GM03348 (cell line): ENCODE measurements around the gene CACNB4.
A peak's percentile ranks its signal among the peaks of the same experiment; 100 is the strongest.

ENCODE experiments used
- DNase-seq: peaks from one replicate; pipeline ENCODE4 v3.0.0; 2012; ENCODE audit warnings: low spot score

Gene CACNB4

GRCh38 chr2:151975460-151976414 lies 123.1 kb downstream of the CACNB4 start:
- no peak for DNase-seq

GRCh38 chr2:151974988-151975387 lies 123.9 kb downstream of the CACNB4 start:
- DNase-seq, result no peak

DNA sequence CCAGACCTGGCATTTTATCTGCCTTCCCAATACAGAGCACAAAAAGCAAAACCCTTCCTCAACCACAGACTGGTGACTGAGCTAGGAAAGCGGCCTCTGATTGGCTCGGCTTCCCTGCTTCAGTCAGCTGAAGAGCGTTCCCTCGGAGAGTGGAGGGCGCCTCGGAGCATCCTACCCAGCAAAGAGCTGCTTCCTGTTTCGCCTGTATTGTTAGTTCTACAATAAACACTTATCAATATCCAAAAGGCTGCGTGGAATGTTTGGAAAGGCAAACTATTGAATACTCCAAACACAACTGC lies 125.0 kb downstream of the CACNB4 start:
- peak; percentile 24 for DNase-seq

GRCh38 chr2:151973013-151973900 lies 125.6 kb downstream of the CACNB4 start:
- DNase-seq, result no peak

GRCh38 chr2:151972241-151973012 lies 126.4 kb downstream of the CACNB4 start:
- DNase-seq, result no peak

GRCh38 chr2:151971301-151972051 lies 127.4 kb downstream of the CACNB4 start:
- no peak for DNase-seq

DNA sequence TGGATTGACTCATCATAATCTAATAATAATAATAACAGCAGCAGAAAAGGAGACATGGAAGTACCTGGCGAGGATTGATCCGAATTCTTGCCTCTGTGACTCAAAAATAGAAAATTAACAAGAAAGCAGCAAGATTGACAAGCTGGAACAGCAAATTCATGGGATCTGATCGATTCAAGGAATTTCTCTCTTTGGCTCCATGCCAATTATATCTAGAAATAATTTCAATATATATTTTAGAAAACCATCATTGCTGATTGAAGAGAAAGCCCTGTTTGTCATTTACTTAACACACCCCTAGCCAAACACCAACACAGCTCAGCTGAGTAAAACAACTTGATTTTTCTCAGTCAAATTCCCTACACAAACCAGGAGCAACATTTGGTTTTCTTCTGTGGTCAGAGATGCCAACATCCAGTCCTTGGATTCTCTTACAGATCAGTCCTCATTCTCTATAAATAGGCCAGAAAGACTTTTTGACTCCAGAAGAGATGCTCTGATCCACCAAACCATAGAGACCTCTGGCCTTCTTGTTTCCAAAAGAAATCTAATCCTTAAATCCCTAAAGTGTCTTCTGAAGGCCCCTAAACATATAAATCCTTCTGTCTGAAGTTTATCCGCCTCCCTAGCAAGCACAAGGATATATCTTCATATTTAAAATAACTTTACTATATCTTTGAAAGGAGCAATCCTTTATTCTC lies 129.9 kb downstream of the CACNB4 start:
- no peak for DNase-seq

- DNase-seq, result no peak
Measured at GRCh38 chr2:151967829-151968722, 130.8 kb downstream of the CACNB4 start.

DNA sequence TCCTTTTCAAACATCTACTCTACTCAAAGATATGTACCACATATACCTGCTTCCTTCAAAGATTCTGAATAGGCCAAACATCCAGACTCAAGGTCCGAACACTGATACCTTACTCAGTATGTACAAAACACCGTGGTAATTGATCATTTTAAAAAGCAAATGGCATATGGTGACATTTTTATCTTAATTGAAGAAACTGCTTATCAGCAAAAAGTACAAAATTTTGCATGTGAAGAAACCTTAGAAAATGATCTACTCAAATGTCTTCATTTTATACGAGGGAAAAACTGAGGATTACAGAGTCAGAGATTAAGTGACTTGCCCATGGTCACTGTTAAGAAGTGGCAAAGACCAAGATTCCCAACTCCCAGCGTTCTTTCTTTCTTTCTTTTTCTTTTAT lies 133.0 kb downstream of the CACNB4 start:
- DNase-seq, result no peak

GRCh38 chr2:151961558-151961957 lies 137.3 kb downstream of the CACNB4 start:
- DNase-seq, result no peak

DNA sequence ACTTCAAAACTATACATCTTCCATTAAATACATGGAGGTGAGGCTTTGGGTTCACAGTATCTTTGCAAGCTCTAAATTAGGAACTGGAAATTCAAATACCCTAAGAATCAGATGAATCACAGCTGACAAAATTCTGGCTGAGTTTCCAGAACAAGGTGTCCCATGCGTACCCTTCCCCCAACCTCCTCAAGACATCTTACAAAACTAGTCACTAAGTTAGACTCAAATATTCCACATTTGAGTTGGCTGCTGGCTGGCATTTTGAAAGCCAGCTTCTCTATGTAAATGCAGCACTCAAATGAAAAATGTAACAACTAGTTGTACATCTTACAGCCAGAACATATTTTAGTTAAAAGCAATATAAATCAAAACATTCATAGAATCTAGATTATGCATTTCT lies 139.6 kb downstream of the CACNB4 start:
- DNase-seq, result no peak

DNA sequence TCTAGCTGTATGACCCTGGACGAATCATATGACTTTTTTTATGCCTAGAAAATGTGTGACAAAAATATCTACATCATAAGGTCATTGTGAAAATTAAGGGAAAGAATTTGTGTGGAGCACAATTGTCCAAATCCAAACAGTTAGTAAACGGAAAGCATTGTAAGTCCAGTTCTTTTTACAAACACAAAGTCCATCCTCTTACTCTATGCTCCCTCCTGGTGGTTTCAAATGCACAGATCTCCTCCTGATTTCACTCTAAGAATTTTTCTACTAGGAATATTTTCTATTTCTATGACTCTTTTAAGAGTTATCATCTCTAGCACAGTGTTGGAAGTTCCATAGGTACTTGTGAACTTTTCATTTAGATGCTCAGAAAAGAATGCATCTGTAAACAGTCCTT lies 145.4 kb downstream of the CACNB4 start:
- DNase-seq, result no peak

DNA sequence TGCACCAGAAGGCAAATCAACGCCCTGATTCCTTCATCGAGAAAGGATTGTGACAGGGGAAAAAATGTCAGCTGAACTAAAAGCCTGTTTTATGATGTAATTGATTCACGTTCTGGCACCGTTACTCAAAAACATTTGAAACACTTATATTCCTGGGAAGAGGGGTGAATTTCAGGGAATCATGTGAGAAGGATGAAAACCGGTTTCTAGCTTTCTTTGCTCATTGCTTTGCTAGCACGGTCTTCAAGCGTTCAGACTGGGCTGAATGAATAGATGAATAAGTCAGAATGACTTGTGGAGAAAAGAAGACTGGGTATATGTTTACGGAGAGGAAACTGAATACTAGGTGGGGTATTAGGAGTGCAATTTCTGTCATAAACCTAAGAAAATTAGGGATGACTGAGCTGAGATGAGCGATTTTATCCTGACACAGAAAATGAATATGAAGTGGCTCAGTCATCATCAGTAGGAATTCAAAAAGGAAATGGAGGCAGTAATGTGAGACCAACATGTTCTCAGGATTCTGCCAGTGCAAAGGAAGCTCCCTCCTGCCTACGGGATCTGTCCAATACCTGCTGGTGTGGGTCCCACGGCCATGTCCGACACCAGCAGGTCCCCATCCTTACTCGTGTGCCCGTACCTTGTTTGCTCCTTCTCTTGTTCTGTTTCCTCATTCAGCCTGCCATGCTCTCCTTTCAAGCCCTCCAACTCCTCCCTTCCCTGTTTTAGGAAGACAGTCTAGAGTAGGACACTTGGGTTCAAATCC lies 146.0 kb downstream of the CACNB4 start:
- no peak for DNase-seq

GRCh38 chr2:151947813-151948165 lies 151.1 kb downstream of the CACNB4 start:
- DNase-seq, result no peak

- peak; percentile 19 for DNase-seq
Measured at GRCh38 chr2:151946899-151947812, 151.7 kb downstream of the CACNB4 start.

GRCh38 chr2:151946250-151946884 lies 152.5 kb downstream of the CACNB4 start:
- DNase-seq, result no peak

DNA sequence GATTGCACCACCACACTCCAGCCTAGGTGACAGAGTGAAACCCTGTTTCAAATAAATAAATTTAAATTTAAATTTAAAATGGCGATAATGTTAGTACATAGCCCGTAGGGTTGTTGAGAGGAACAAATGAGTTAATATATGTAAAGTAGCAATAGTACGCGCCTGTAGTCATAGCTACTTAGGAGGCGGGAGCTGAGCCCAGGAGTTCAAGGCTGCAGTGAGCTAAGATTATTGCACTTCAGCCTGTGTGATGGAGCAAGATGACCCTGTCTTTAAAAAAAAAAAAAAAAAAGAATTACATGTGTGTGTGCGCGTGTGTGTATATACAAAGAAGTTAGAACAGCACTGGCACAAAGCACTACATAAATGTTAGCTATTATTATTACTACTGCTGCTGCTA lies 153.2 kb downstream of the CACNB4 start:
- no peak for DNase-seq

GRCh38 chr2:151945186-151945585 lies 153.7 kb downstream of the CACNB4 start:
- no peak for DNase-seq
